ENCODE data around the gene PLEKHD1. TPM values are rescaled to one million over a fixed set of nuclear protein-coding genes. Genes with fewer than 3 reads are reported as not detected.

PLEKHD1 gene
- total RNA-seq (2021; ENCODE audit: unreplicated experiment) (1.2 TPM), Bru-seq, nascent RNA (percentile 38 among the genes with signal in this experiment), BruChase-seq, experiment 1, labeled RNA remaining after a 6-hour chase (percentile 53 among the genes with signal in this experiment), BruChase-seq, experiment 2, labeled RNA remaining after a 2-hour chase (percentile 49 among the genes with signal in this experiment)
- 0.52 and 0.66 TPM in 2 replicates for polyA plus RNA-seq (2012)
- long read RNA-seq, full-length matches to known transcripts: 3 of 6 reads
- long read RNA-seq, partial matches to known transcripts: 0 of 6 reads
- long read RNA-seq, other reads (novel, unspliced or antisense): 3 of 6 reads

- CTCF ChIA-PET: interaction anchor here (0.7 kb wide), 1 partner anchor 25 kb away, joined by 3 read pairs; no protein-coding TSS in a partner anchor
Measured at GRCh38 chr14:69484444-69485314, at the start of gene PLEKHD1. Gene PLEKHD1 (plus strand): TSS chr14:69484728. CDS start chr14:69484966, 238 bp downstream.

More at GRCh38 chr14:69484444-69485314, at the start of gene PLEKHD1:
- Histone ChIP-seq H3K4me2 (ENCODE audit: low read length) (peak within 1 kb of the TSS; percentile 85), H3K9ac (ENCODE audit: low read length) (peak within 1 kb of the TSS; percentile 17; the same call in 1 of the 2 replicates), H3K4me3 (replicated peaks in 1 of 2; ENCODE audit: low read depth in 1 of 2, low read length in 2 of 2) (peak within 1 kb of the TSS; percentile 36 to 54), H4K20me1 (ENCODE audit: insufficient read depth) (no peaks in the 10 kb centered on the region), H3K79me2 (ENCODE audit: insufficient read depth, low read length) (no peaks in the 10 kb centered on the region), H3K36me3 (ENCODE audit: control insufficient read depth in 1 of 2, insufficient read depth in 2 of 2, low read length in 2 of 2) (no peaks in the 10 kb centered on the region), H3K27ac (ENCODE audit: low read depth, low read length) (no peak within 1 kb of the TSS), H2AFZ (ENCODE audit: low read depth, low read length, poor library complexity, severe bottlenecking) (peak within 1 kb of the TSS; percentile 48), H3K27me3 (ENCODE audit: insufficient read depth, low read length) (no peaks in the 10 kb centered on the region), H3K4me1 (ENCODE audit: control insufficient read depth in 1 of 2, insufficient read depth in 2 of 2, low read length in 2 of 2) (peaks cover 0 to 12% of the 10 kb centered on the region in 2 experiments; a peak in 2 of 4 replicates), H3K9me3 (ENCODE audit: control insufficient read depth in 1 of 2, insufficient read depth in 1 of 2, low read depth in 1 of 2, low read length in 2 of 2) (no peaks in the 10 kb centered on the region), H3K9me2 (ENCODE audit: insufficient read depth) (no peaks in the 10 kb centered on the region)
- TF ChIP-seq ZFX (IDR thresholded peaks at IDR 0.05) (no peak), CBX3 (IDR thresholded peaks at IDR 0.05; ENCODE audit: low read depth) (no peak), CEBPB (IDR thresholded peaks at IDR 0.05; ENCODE audit: low read depth) (no peak), EZH2phosphoT487 (IDR thresholded peaks at IDR 0.05; ENCODE audit: borderline replicate concordance) (no peak), REST (IDR thresholded peaks at IDR 0.05; ENCODE audit: low read depth) (no peak), TCF7L2 (IDR thresholded peaks at IDR 0.05; ENCODE audit: borderline replicate concordance, extremely low read depth, insufficient read depth, insufficient read length) (no peak), MAX (IDR thresholded peaks at IDR 0.05) (no peak)
- ChIA-PET RAD21 (ENCODE audit: low non-redundant PET in 1 of 2, low total read pairs in 2 of 2, uncharacterized antibody in 2 of 2, unreplicated experiment in 2 of 2) (no interaction called here), POLR2A (interaction anchor here (0.7 kb wide), 1 partner anchor 19 kb away, joined by 3 read pairs; no protein-coding TSS in a partner anchor)
- intact Hi-C loops (cut with micrococcal nuclease): no loop called here
- ATAC-seq (peak; percentile 97), DNase-seq (ENCODE audit: low read depth, low spot score) (peak; percentile 18)
- no TSS peak for BruUV-seq (replicated peaks)

Measured in HCT116 (cell line).